HG02884 (cell line): ENCODE data around the gene VWA2.

ENCODE experiments used
- ATAC-seq: cut with Tn5 transposase; IDR thresholded peaks from one replicate; pipeline ENCODE4 v1.9.1; 2021; ENCODE audit warnings: mild to moderate bottlenecking, moderate library complexity; ENCODE audit not compliant: unreplicated experiment

VWA2 gene

GRCh38 chr10:114239117-114239993 is at the start of gene VWA2:
VWA2 (plus strand) TSS chr10:114239254; CDS start chr10:114248714, 9,460 bp downstream.
- ATAC-seq = no peak

GRCh38 chr10:114189700-114190099 is 49.4 kb upstream of the VWA2 start:
- ATAC-seq = no peak

- ATAC-seq = peak; percentile 96
Measured at GRCh38 chr10:114195079-114195478, 44.0 kb upstream of the VWA2 start.

GRCh38 chr10:114199239-114199638 is 39.8 kb upstream of the VWA2 start:
- no peak for ATAC-seq

GRCh38 chr10:114202812-114203211 is 36.2 kb upstream of the VWA2 start:
- ATAC-seq = no peak

- no peak for ATAC-seq
Measured at GRCh38 chr10:114206902-114207301, 32.2 kb upstream of the VWA2 start.

GRCh38 chr10:114207349-114207748 is 31.7 kb upstream of the VWA2 start:
- no peak for ATAC-seq

GRCh38 chr10:114208351-114208750 is 30.7 kb upstream of the VWA2 start:
- ATAC-seq = no peak

- ATAC-seq = no peak
Measured at GRCh38 chr10:114212153-114212552, 26.9 kb upstream of the VWA2 start.

GRCh38 chr10:114215033-114215432 is 24.0 kb upstream of the VWA2 start:
- no peak for ATAC-seq

- no peak for ATAC-seq
Measured at GRCh38 chr10:114220281-114220680, 18.8 kb upstream of the VWA2 start.

GRCh38 chr10:114221235-114221634 is 17.8 kb upstream of the VWA2 start:
- no peak for ATAC-seq

GRCh38 chr10:114223066-114223465 is 16.0 kb upstream of the VWA2 start:
- no peak for ATAC-seq

GRCh38 chr10:114228156-114228555 is 10.9 kb upstream of the VWA2 start:
- no peak for ATAC-seq

GRCh38 chr10:114232561-114233176 is 6.4 kb upstream of the VWA2 start:
- no peak for ATAC-seq

- ATAC-seq = no peak
Measured at GRCh38 chr10:114233482-114233881, 5.6 kb upstream of the VWA2 start.

- ATAC-seq = no peak
Measured at GRCh38 chr10:114234132-114234531, 4.9 kb upstream of the VWA2 start.

- no peak for ATAC-seq
Measured at GRCh38 chr10:114239994-114240345, 916 bp downstream of the VWA2 start.

GRCh38 chr10:114242235-114242634 is 3.2 kb downstream of the VWA2 start:
- no peak for ATAC-seq

GRCh38 chr10:114243661-114244060 is 4.6 kb downstream of the VWA2 start:
- no peak for ATAC-seq

GRCh38 chr10:114244126-114244525 is 5.1 kb downstream of the VWA2 start:
- no peak for ATAC-seq

GRCh38 chr10:114245121-114245791 is 6.2 kb downstream of the VWA2 start:
- no peak for ATAC-seq
